ENCODE measurements around the gene FIBIN. TPM values are rescaled to one million over a fixed set of nuclear protein-coding genes. Genes with fewer than 3 reads are reported as not detected.

FIBIN gene
- total RNA-seq, 1 experiment from 2014 or later: not detected

- no peaks in the 10 kb centered on the region for H3K79me2 ChIP-seq (ENCODE audit: insufficient read depth, low read length)
- no peak overlapping the region for H3K4me3 ChIP-seq (replicated peaks in 1 of 2; ENCODE audit: low read depth in 1 of 2, low read length in 2 of 2)
- no peak overlapping the region for H3K4me2 ChIP-seq (ENCODE audit: low read length)
- DNase-seq (ENCODE audit: low read depth, low spot score): no peak
- H3K36me3 ChIP-seq (ENCODE audit: control insufficient read depth in 1 of 2, insufficient read depth in 2 of 2, low read length in 2 of 2): no peaks in the 10 kb centered on the region
- TF ChIP-seq JUND (IDR thresholded peaks at IDR 0.05) (no peak), TCF7L2 (IDR thresholded peaks at IDR 0.05; ENCODE audit: borderline replicate concordance, extremely low read depth, insufficient read depth, insufficient read length) (no peak), ZFX (IDR thresholded peaks at IDR 0.05) (no peak), CTCF (IDR thresholded peaks at IDR 0.05 in 2 of 3, conservative IDR thresholded peaks at IDR 0.05 in 1 of 3; ENCODE audit: borderline replicate concordance in 1 of 3, insufficient read depth in 1 of 3, low read depth in 2 of 3, low read length in 2 of 3) (no peak), YY1 (IDR thresholded peaks at IDR 0.05; ENCODE audit: extremely low read depth, insufficient replicate concordance, low read depth, low read length) (no peak), POLR2AphosphoS5 (IDR thresholded peaks at IDR 0.05; ENCODE audit: low read depth, low read length) (no peak), RAD21 (IDR thresholded peaks at IDR 0.05; ENCODE audit: low read depth) (no peak), SP1 (IDR thresholded peaks at IDR 0.05; ENCODE audit: low read depth) (no peak), EZH2phosphoT487 (IDR thresholded peaks at IDR 0.05; ENCODE audit: borderline replicate concordance) (no peak), POLR2A (IDR thresholded peaks at IDR 0.05; ENCODE audit: borderline replicate concordance, extremely low read depth, insufficient read depth, insufficient read length) (no peak)
- intact Hi-C loops (cut with micrococcal nuclease): no loop called here
- H3K9me2 ChIP-seq (ENCODE audit: insufficient read depth): no peaks in the 10 kb centered on the region
- H3K27ac ChIP-seq (ENCODE audit: low read depth, low read length): no peak overlapping the region
- H2AFZ ChIP-seq (ENCODE audit: low read depth, low read length, poor library complexity, severe bottlenecking): no peak overlapping the region
- ChIA-PET POLR2A (no interaction called here), CTCF (no interaction called here), RAD21 (ENCODE audit: low non-redundant PET in 1 of 2, low total read pairs in 2 of 2, uncharacterized antibody in 2 of 2, unreplicated experiment in 2 of 2) (no interaction called here)
- H4K20me1 ChIP-seq (ENCODE audit: insufficient read depth): no peaks in the 10 kb centered on the region
- no peaks in the 10 kb centered on the region for H3K9me3 ChIP-seq (ENCODE audit: control insufficient read depth in 1 of 2, insufficient read depth in 1 of 2, low read depth in 1 of 2, low read length in 2 of 2)
- H3K27me3 ChIP-seq (ENCODE audit: insufficient read depth, low read length): no peaks in the 10 kb centered on the region
- BruUV-seq (replicated peaks): no TSS peak
- no peak overlapping the region for H3K9ac ChIP-seq (ENCODE audit: low read length)
- no peaks in the 10 kb centered on the region for H3K4me1 ChIP-seq (ENCODE audit: control insufficient read depth in 1 of 2, insufficient read depth in 2 of 2, low read length in 2 of 2)
- no peak for ATAC-seq
Measured at GRCh38 chr11:27004103-27004502, 10.2 kb downstream of the FIBIN start.
